ENCODE measurements around the gene C1QB.

GRCh38 chr1:22704440-22705067 is 51.5 kb downstream of the C1QB start:
- TF ChIP-seq CTCF (IDR thresholded peaks at IDR 0.05) (peak; percentile 87 to 93 (median 89)), POLR2A (IDR thresholded peaks at IDR 0.05) (no peak), EP300 (IDR thresholded peaks at IDR 0.05) (no peak)
